Astrocyte of the cerebellum (primary cell): ENCODE data around the gene FAM78A.

Experiments
- DNase-seq: peaks from one replicate; pipeline ENCODE4 v3.0.0-alpha.2; 2011; ENCODE audit warnings: low read depth
- H3K4me3 ChIP-seq: 2 replicates; pipeline ENCODE4 v1.5.1; 2011; ENCODE audit warnings: mild to moderate bottlenecking, low read depth, low read length, moderate library complexity
- in situ Hi-C: cut with HindIII; loops from 2 replicates; pipeline ENCODE4 v1.10.0; 2017; ENCODE audit warnings: low sequenced_read_pairs
- TF ChIP-seq, protein P1 (sequence below): IDR thresholded peaks from 2 replicates; pipeline ENCODE4 v1.5.1; 2012; ENCODE audit warnings: low read length, low read depth, moderate library complexity, mild to moderate bottlenecking; ENCODE audit errors: missing control alignments

FAM78A gene

DNA sequence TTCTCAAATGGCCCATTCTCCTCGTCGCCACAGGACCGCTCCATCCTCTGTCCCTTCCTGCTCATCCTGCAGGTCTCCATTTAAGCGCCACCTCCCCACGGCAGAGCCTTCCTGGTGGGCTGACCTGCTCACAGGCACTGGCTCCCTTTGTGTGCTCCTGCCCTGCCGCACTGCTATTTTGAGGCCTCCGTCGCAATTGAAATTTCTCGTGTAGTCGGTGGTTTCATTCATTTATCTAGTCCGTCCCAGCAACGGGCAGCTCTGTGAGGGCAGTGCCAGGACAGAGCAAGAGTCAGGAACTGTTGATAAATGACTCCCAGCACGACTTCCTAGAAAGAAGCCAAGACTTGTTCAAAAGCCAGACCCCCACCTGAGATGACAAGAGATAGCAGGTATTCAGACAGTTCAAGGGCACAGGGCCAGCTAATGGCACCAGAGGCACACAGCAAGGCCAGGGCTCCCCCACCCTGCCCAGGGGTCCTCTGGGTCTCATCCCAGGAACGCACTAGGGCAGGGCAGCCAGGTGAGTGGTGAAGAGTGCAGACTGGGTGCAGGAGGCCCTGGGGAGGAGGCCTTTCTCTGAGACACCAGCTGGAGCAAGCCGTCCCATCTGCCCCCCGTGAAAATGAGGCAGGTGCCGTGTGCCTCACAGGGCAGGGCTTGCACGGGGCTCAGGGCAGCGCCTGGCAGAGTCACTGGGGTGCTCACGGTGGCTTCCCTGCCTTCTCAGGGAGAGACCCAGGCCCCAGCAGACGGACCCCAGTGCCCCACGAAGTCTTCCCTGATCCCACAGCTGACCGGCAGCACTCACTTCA, 36.9 kb downstream of the FAM78A start:
- in situ Hi-C loops = no loop called here
- no peak for DNase-seq
- TF ChIP-seq, protein P1, sequence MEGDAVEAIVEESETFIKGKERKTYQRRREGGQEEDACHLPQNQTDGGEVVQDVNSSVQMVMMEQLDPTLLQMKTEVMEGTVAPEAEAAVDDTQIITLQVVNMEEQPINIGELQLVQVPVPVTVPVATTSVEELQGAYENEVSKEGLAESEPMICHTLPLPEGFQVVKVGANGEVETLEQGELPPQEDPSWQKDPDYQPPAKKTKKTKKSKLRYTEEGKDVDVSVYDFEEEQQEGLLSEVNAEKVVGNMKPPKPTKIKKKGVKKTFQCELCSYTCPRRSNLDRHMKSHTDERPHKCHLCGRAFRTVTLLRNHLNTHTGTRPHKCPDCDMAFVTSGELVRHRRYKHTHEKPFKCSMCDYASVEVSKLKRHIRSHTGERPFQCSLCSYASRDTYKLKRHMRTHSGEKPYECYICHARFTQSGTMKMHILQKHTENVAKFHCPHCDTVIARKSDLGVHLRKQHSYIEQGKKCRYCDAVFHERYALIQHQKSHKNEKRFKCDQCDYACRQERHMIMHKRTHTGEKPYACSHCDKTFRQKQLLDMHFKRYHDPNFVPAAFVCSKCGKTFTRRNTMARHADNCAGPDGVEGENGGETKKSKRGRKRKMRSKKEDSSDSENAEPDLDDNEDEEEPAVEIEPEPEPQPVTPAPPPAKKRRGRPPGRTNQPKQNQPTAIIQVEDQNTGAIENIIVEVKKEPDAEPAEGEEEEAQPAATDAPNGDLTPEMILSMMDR = no peak
- H3K4me3 ChIP-seq = no peak overlapping the region

DNA sequence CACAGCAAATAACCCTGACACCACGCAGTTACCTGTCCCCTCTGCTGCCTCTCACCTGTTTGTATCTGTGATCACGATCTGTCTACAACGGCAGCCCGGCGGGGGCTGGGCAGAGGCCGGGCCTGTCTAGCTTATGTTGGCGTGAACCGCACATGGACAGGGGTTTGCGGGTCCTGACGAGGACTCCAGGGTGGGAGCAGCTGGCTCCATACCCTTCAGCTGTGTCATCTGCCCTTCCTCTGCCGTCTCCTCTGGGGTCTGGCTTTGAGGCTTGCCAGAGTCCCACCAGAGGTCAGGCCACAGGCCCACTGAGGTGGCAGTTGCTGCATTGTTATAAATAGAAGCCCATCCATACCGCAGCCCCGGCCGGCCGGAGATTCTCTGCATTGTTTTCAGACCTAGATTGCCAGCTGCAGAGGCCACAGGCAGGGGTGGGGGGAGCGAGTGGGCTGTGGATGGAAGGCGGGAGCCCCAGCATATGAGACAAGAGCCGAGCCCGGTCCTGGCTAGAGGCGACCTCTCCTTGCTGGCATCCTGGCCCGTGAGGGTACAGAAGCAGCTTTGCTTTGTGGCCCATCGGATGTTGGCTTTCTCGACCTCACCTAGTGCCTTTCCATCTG, 37.8 kb downstream of the FAM78A start:
- peak; percentile 63 for DNase-seq
- no peak overlapping the region for H3K4me3 ChIP-seq
- TF ChIP-seq, protein P1 = no peak
- in situ Hi-C loops = no loop called here

GRCh38 chr9:131237931-131238401, 38.3 kb downstream of the FAM78A start:
- TF ChIP-seq, protein P1 = no peak
- no peak overlapping the region for H3K4me3 ChIP-seq
- in situ Hi-C loops = no loop called here
- DNase-seq = peak; percentile 75

- no peak overlapping the region for H3K4me3 ChIP-seq
- no peak for DNase-seq
- TF ChIP-seq, protein P1 = no peak
- in situ Hi-C loops = no loop called here
Observed at GRCh38 chr9:131237291-131237690, 39.0 kb downstream of the FAM78A start.

- no peak overlapping the region for H3K4me3 ChIP-seq
- TF ChIP-seq, protein P1 = no peak
- no peak for DNase-seq
- in situ Hi-C loops = no loop called here
Observed at GRCh38 chr9:131236761-131237160, 39.5 kb downstream of the FAM78A start.

- no peak for DNase-seq
- in situ Hi-C loops = no loop called here
- TF ChIP-seq, protein P1 = no peak
- H3K4me3 ChIP-seq = no peak overlapping the region
Observed at GRCh38 chr9:131236161-131236560, 40.1 kb downstream of the FAM78A start.
